Duodenal mucosa (tissue), 2 donors: ENCODE measurements around the gene RCOR3.
"Not testable (repeated sequence)": the region's sequence is repeated elsewhere in the genome, so short reads cannot be mapped to it uniquely, and the experiment has no call there.

Source experiments
- H3K27ac ChIP-seq: one replicate; pipeline ENCODE4 v1.7.0; 2013; ENCODE audit warnings: low read depth, low read length
- H3K27me3 ChIP-seq, 2 donors: one replicate each; pipeline ENCODE4 v1.7.0; 2013; ENCODE audit warnings: low read length in 2 of 2, control low read depth in 1 of 2; ENCODE audit not compliant: insufficient read depth in 2 of 2, control insufficient read depth in 1 of 2
- H3K36me3 ChIP-seq, 2 donors: one replicate each; pipeline ENCODE4 v1.7.0; 2013; ENCODE audit warnings: low read length in 2 of 2, control low read depth in 1 of 2; ENCODE audit not compliant: insufficient read depth in 2 of 2, control insufficient read depth in 1 of 2
- H3K4me1 ChIP-seq, 2 donors: one replicate each; pipeline ENCODE4 v1.7.0; 2013; ENCODE audit warnings: low read length in 2 of 2, control low read depth in 1 of 2; ENCODE audit not compliant: insufficient read depth in 2 of 2, control insufficient read depth in 1 of 2
- H3K4me3 ChIP-seq, 2 donors: one replicate each; pipeline ENCODE4 v1.7.0; 2013; ENCODE audit warnings: low read length in 2 of 2, low read depth in 1 of 2
- H3K9ac ChIP-seq, 2 donors: one replicate each; pipeline ENCODE4 v1.7.0; 2013; ENCODE audit warnings: low read length in 2 of 2, low read depth in 1 of 2
- H3K9me3 ChIP-seq, 2 donors: one replicate each; pipeline ENCODE4 v1.7.0; 2013; ENCODE audit warnings: low read length in 2 of 2, control low read depth in 1 of 2; ENCODE audit not compliant: control insufficient read depth in 1 of 2

The RCOR3 gene

GRCh38 chr1:211348547-211348946 lies 89.4 kb downstream of the RCOR3 start:
- H3K9me3 ChIP-seq: no peaks in the 10 kb centered on the region
- H3K36me3 ChIP-seq: peaks cover 2 to 3% of the 10 kb centered on the region in 2 donors
- H3K27ac ChIP-seq: no peak overlapping the region
- no peak overlapping the region for H3K4me3 ChIP-seq
- H3K9ac ChIP-seq: no peak overlapping the region
- no peaks in the 10 kb centered on the region for H3K27me3 ChIP-seq
- H3K4me1 ChIP-seq: peaks cover 0 to 4% of the 10 kb centered on the region in 2 donors

- H3K4me3 ChIP-seq: no peak overlapping the region
- H3K27me3 ChIP-seq: no peaks in the 10 kb centered on the region
- no peak overlapping the region for H3K9ac ChIP-seq
- H3K36me3 ChIP-seq: peaks cover 2 to 3% of the 10 kb centered on the region in 2 donors
- no peak overlapping the region for H3K27ac ChIP-seq
- no peaks in the 10 kb centered on the region for H3K9me3 ChIP-seq
- peaks cover 0 to 4% of the 10 kb centered on the region in 2 donors for H3K4me1 ChIP-seq
Measured at GRCh38 chr1:211349741-211350140, 90.6 kb downstream of the RCOR3 start.

- H3K4me1 ChIP-seq, H3K27ac ChIP-seq, H3K9ac ChIP-seq, H3K27me3 ChIP-seq, H3K4me3 ChIP-seq, H3K9me3 ChIP-seq: not testable (repeated sequence)
- peaks cover 11 to 14% of the 10 kb centered on the region in 2 donors for H3K36me3 ChIP-seq
Measured at GRCh38 chr1:211352055-211352454, 92.9 kb downstream of the RCOR3 start.

GRCh38 chr1:211352465-211352864 lies 93.3 kb downstream of the RCOR3 start:
- H3K36me3 ChIP-seq: peaks cover 11 to 12% of the 10 kb centered on the region in 2 donors
- H3K4me3 ChIP-seq: no peak overlapping the region
- H3K27ac ChIP-seq: no peak overlapping the region
- H3K27me3 ChIP-seq: no peaks in the 10 kb centered on the region
- no peak overlapping the region for H3K9ac ChIP-seq
- H3K9me3 ChIP-seq: no peaks in the 10 kb centered on the region
- H3K4me1 ChIP-seq: peaks cover 0 to 4% of the 10 kb centered on the region in 2 donors

- Histone ChIP-seq H3K4me1 (peaks cover 0 to 4% of the 10 kb centered on the region in 2 donors), H3K9me3 (no peaks in the 10 kb centered on the region), H3K9ac (no peak overlapping the region), H3K27ac (no peak overlapping the region), H3K36me3 (peaks cover 8 to 11% of the 10 kb centered on the region in 2 donors), H3K4me3 (no peak overlapping the region), H3K27me3 (no peaks in the 10 kb centered on the region)
Measured at GRCh38 chr1:211352985-211353515, 93.9 kb downstream of the RCOR3 start.

- Histone ChIP-seq H3K36me3 (peaks cover 8 to 11% of the 10 kb centered on the region in 2 donors), H3K4me3 (no peak overlapping the region), H3K27me3 (no peaks in the 10 kb centered on the region), H3K27ac (no peak overlapping the region), H3K9ac (no peak overlapping the region), H3K4me1 (peaks cover 0 to 4% of the 10 kb centered on the region in 2 donors), H3K9me3 (no peaks in the 10 kb centered on the region)
Measured at GRCh38 chr1:211353562-211354212, 94.5 kb downstream of the RCOR3 start.

GRCh38 chr1:211355873-211356272 lies 96.7 kb downstream of the RCOR3 start:
- Histone ChIP-seq H3K4me3 (no peak overlapping the region), H3K36me3 (peaks cover 17 to 21% of the 10 kb centered on the region in 2 donors), H3K9me3 (no peaks in the 10 kb centered on the region), H3K9ac (no peak overlapping the region), H3K27me3 (no peaks in the 10 kb centered on the region), H3K4me1 (peaks cover 0 to 4% of the 10 kb centered on the region in 2 donors), H3K27ac (no peak overlapping the region)

- peaks cover 17 to 25% of the 10 kb centered on the region in 2 donors for H3K36me3 ChIP-seq
- H3K9me3 ChIP-seq: no peaks in the 10 kb centered on the region
- H3K27ac ChIP-seq: no peak overlapping the region
Measured at GRCh38 chr1:211356723-211357407, 97.7 kb downstream of the RCOR3 start.

GRCh38 chr1:211358685-211359084 lies 99.5 kb downstream of the RCOR3 start:
- Histone ChIP-seq H3K4me1 (no peaks in the 10 kb centered on the region), H3K9ac (no peak overlapping the region), H3K36me3 (peaks cover 17 to 25% of the 10 kb centered on the region in 2 donors), H3K27me3 (no peaks in the 10 kb centered on the region), H3K4me3 (no peak overlapping the region), H3K27ac (no peak overlapping the region), H3K9me3 (no peaks in the 10 kb centered on the region)

More at GRCh38 chr1:211356723-211357407, 97.7 kb downstream of the RCOR3 start:
- H3K4me3 ChIP-seq: no peak overlapping the region
- H3K9ac ChIP-seq: no peak overlapping the region
- no peaks in the 10 kb centered on the region for H3K27me3 ChIP-seq
- H3K4me1 ChIP-seq: peaks cover 0 to 4% of the 10 kb centered on the region in 2 donors

- no peak overlapping the region for H3K9ac ChIP-seq
- no peaks in the 10 kb centered on the region for H3K9me3 ChIP-seq
- no peak overlapping the region for H3K4me3 ChIP-seq
- H3K27me3 ChIP-seq: no peaks in the 10 kb centered on the region
- no peak overlapping the region for H3K27ac ChIP-seq
- no peaks in the 10 kb centered on the region for H3K4me1 ChIP-seq
- H3K36me3 ChIP-seq: peaks cover 17 to 25% of the 10 kb centered on the region in 2 donors
Measured at GRCh38 chr1:211359876-211360275, 100.7 kb downstream of the RCOR3 start.
